Muscle of leg (tissue), 11 donors: ENCODE data around the gene MTO1. TPM values are rescaled to one million over a fixed set of nuclear protein-coding genes. Genes with fewer than 3 reads are reported as not detected.
"Not testable (repeated sequence)": the region's sequence is repeated elsewhere in the genome, so short reads cannot be mapped to it uniquely, and the experiment has no call there.

Experiments
- DNase-seq: peaks from one replicate; pipeline ENCODE4 v3.0.0; 2013
- H3K27ac ChIP-seq: one replicate; pipeline ENCODE4 v1.5.1; 2013; ENCODE audit warnings: mild to moderate bottlenecking, low read length, control low read depth
- H3K27me3 ChIP-seq: one replicate; pipeline ENCODE4 v1.6.1; 2013; ENCODE audit warnings: low read length; ENCODE audit not compliant: control insufficient read depth, insufficient read depth
- H3K36me3 ChIP-seq: one replicate; pipeline ENCODE4 v1.6.1; 2013; ENCODE audit warnings: low read length; ENCODE audit not compliant: control insufficient read depth, insufficient read depth
- H3K4me1 ChIP-seq: one replicate; pipeline ENCODE4 v1.6.1; 2013; ENCODE audit warnings: low read length; ENCODE audit not compliant: control insufficient read depth, insufficient read depth
- H3K4me3 ChIP-seq: one replicate; pipeline ENCODE4 v1.5.1; 2013; ENCODE audit warnings: low read length, control low read depth
- H3K9me3 ChIP-seq: replicated peaks from 2 replicates; pipeline ENCODE4 v1.6.1; 2013; ENCODE audit warnings: low read depth, low read length; ENCODE audit not compliant: control insufficient read depth
- WGBS: methylation state at CpG from one replicate; pipeline ENCODE4 v1.1.5; 2013; ENCODE audit warnings: missing lambda C conversion rate; ENCODE audit not compliant: insufficient coverage; 5-methylcytosine and 5-hydroxymethylcytosine counted together
- polyA plus RNA-seq, 8 donors: library from polyadenylated mRNA; unstranded; fragments of 120-200 nt; gene quantifications; one replicate each; pipeline versions ENCODE4 v1.2.1 to v1.2.3, GENCODE V29; 2013; ENCODE audit warnings: inconsistent platforms in 1 of 8, low replicate concordance in 1 of 8; ENCODE audit not compliant: insufficient read length in 8 of 8, insufficient read depth in 1 of 8
- total RNA-seq: library from RNA; stranded (reverse); fragments of 120-200 nt; gene quantifications from one replicate; pipeline ENCODE4 v1.2.4, GENCODE V29; 2013

Gene MTO1
- total and polyA plus RNA-seq, 9 donors, result 14.6 to 23.9 (median 18.0) TPM

- Histone ChIP-seq H3K27ac (no peak overlapping the region), H3K4me3 (no peak overlapping the region), H3K9me3 (no peaks in the 10 kb centered on the region), H3K4me1 (peaks cover 18% of the 10 kb centered on the region), H3K36me3 (no peaks in the 10 kb centered on the region), H3K27me3 (peaks cover 8% of the 10 kb centered on the region)
- no CpG with 5 or more reads among the region's 3 CpGs for WGBS
- DNase-seq, result no peak
Measured at GRCh38 chr6:73525546-73526330, 64.2 kb downstream of the MTO1 start.

- no CpG with 5 or more reads among the region's 7 CpGs for WGBS
- Histone ChIP-seq H3K4me3 (no peak overlapping the region), H3K27me3 (peaks cover 8% of the 10 kb centered on the region), H3K4me1 (peaks cover under 1% of the 10 kb centered on the region), H3K9me3 (no peaks in the 10 kb centered on the region), H3K27ac (no peak overlapping the region), H3K36me3 (no peaks in the 10 kb centered on the region)
- no peak for DNase-seq
Measured at GRCh38 chr6:73528897-73529296, 67.4 kb downstream of the MTO1 start.

DNA sequence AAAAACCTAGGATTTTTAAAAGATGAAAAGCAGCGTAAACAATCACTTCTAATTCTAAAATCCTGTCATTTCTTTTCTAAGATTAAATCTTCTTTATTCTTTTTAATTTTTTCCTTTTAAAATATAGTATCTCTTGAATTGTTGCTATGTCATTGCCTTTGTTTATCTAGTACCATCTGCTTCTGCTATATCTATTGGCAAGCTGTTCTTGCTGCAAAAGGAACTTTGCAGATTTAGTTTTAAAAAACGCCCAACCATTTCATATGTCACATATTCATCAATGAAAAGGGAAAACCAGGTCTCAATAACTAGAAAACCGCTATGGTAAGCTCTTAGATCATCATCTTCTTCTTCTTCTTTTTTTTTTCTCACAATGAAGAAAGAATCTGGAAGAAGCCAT, 70.8 kb downstream of the MTO1 start:
- DNase-seq, result no peak
- no CpG with 5 or more reads among the region's 3 CpGs for WGBS
- no peaks in the 10 kb centered on the region for H3K4me1 ChIP-seq
- H3K27ac ChIP-seq, result no peak overlapping the region
- no peaks in the 10 kb centered on the region for H3K9me3 ChIP-seq
- no peaks in the 10 kb centered on the region for H3K36me3 ChIP-seq
- H3K4me3 ChIP-seq, result no peak overlapping the region
- peaks cover 8% of the 10 kb centered on the region for H3K27me3 ChIP-seq

- H3K36me3 ChIP-seq, result no peaks in the 10 kb centered on the region
- H3K9me3 ChIP-seq, result no peaks in the 10 kb centered on the region
- DNase-seq, result no peak
- 100% methylated on average over 1 of the region's 2 CpGs for WGBS
- no peak overlapping the region for H3K27ac ChIP-seq
- no peaks in the 10 kb centered on the region for H3K4me1 ChIP-seq
- H3K27me3 ChIP-seq, result peaks cover 2% of the 10 kb centered on the region
- H3K4me3 ChIP-seq, result no peak overlapping the region
Measured at GRCh38 chr6:73534628-73535027, 73.1 kb downstream of the MTO1 start.

DNA sequence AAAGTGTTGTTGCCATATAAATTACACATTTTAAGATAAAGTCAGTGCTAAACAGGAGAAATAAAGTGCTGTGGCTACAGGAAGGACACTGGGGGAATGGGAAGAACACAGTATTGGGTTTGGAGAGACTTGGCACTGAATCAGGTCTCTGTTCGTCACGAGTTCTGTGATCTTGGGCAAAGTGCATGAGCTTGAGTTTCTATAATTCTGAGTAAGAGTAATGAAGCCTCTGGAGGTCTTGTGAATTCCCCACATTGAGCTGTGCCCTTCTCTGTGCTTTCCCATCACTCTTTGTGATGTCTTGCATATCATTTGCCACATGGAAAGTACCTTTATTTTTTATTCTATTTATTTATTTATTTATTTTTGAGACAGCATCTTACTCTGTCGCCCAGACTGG, 76.1 kb downstream of the MTO1 start:
- Histone ChIP-seq H3K4me1 (no peaks in the 10 kb centered on the region), H3K9me3 (no peaks in the 10 kb centered on the region), H3K4me3 (no peak overlapping the region), H3K27me3 (no peaks in the 10 kb centered on the region), H3K27ac (no peak overlapping the region), H3K36me3 (no peaks in the 10 kb centered on the region)
- no peak for DNase-seq
- no CpG with 5 or more reads among the region's 3 CpGs for WGBS

- no peak for DNase-seq
- no peaks in the 10 kb centered on the region for H3K36me3 ChIP-seq
- no peaks in the 10 kb centered on the region for H3K4me1 ChIP-seq
- H3K27ac ChIP-seq, result no peak overlapping the region
- WGBS, result 100% methylated on average over 4 of the region's 10 CpGs
- no peaks in the 10 kb centered on the region for H3K27me3 ChIP-seq
- H3K9me3 ChIP-seq, result no peaks in the 10 kb centered on the region
- H3K4me3 ChIP-seq, result no peak overlapping the region
Measured at GRCh38 chr6:73538116-73538779, 76.7 kb downstream of the MTO1 start.

DNA sequence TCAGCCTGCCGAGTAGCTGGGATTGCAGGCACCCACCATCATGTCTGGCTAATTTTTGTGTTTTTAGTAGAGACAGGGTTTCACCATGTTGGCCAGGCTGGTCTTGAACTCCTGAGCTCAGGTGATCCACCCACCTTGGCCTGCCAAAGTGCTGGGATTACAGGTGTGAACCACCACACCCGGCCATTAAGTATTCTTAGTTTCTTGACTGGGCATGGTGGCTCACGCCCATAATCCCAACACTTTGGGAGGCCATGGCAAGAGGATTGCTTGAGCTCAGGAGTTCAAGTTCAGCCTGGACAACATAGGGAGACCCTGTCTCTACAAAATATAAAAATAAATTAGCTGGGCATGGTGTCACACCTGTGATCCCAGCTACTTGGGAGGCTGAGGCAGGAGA, 80.9 kb downstream of the MTO1 start:
- not testable (repeated sequence) for H3K27ac ChIP-seq, H3K4me1 ChIP-seq, H3K4me3 ChIP-seq, DNase-seq, H3K27me3 ChIP-seq, H3K9me3 ChIP-seq, H3K36me3 ChIP-seq
- 89% methylated on average over 3 of the region's 3 CpGs for WGBS

DNA sequence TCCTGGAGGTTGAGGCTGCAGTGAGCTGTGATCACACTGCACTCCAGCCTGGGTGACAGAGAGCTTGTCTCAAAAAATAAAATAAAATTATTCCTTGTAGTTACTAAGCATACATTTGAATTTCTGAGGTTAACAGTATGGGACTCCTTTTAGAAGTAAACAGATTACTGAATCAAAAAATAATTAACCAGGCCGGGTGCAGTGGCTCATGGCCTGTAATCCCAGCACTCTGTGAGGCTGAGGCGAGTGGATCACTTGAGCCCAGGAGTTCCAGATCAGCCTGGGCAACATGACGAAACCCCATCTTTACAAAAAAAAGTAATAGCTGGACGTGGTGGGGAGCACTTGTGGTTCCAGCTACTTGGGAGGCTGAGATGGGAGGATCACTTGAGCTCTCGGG, 81.4 kb downstream of the MTO1 start:
- 60% methylated on average over 1 of the region's 5 CpGs for WGBS
- no peaks in the 10 kb centered on the region for H3K36me3 ChIP-seq

DNA sequence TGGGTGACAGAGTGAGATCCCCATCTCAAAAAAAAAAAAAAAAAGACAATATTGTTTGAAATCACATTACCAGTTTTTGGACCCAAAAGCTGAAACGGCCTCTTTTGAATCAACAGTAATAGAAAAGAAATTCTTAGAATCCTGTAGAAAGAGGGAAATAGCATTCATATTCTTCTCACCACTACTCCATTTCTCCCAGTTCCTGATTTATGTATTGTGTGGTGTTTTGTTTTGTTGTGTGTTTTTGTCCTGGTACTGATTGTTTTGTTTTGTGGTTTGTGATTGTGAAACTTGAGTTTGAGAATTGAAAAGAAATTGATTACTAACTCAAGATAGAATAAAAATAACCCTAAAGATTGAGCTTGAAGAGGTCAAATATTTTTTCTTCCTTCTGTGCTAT, 85.5 kb downstream of the MTO1 start:
- Histone ChIP-seq H3K4me3 (no peak overlapping the region), H3K9me3 (no peaks in the 10 kb centered on the region), H3K36me3 (no peaks in the 10 kb centered on the region), H3K27me3 (no peaks in the 10 kb centered on the region), H3K4me1 (no peaks in the 10 kb centered on the region), H3K27ac (no peak overlapping the region)
- DNase-seq, result no peak
- no CpG with 5 or more reads among the region's 1 CpG for WGBS

More for the DNA sequence above, 81.4 kb downstream of the MTO1 start:
- no peaks in the 10 kb centered on the region for H3K4me1 ChIP-seq
- H3K9me3 ChIP-seq, result no peaks in the 10 kb centered on the region
- H3K4me3 ChIP-seq, result no peak overlapping the region
- DNase-seq, result no peak
- no peak overlapping the region for H3K27ac ChIP-seq
- H3K27me3 ChIP-seq, result no peaks in the 10 kb centered on the region

- 58% methylated on average over 2 of the region's 12 CpGs for WGBS
- no peaks in the 10 kb centered on the region for H3K36me3 ChIP-seq
- no peak overlapping the region for H3K27ac ChIP-seq
- no peaks in the 10 kb centered on the region for H3K4me1 ChIP-seq
- no peak for DNase-seq
- H3K9me3 ChIP-seq, result no peaks in the 10 kb centered on the region
- H3K4me3 ChIP-seq, result no peak overlapping the region
- H3K27me3 ChIP-seq, result no peaks in the 10 kb centered on the region
Measured at GRCh38 chr6:73548458-73549446, 87.2 kb downstream of the MTO1 start.
